Central memory CD8-positive, alpha-beta T cell (primary cell): ENCODE measurements around the gene KAZN.
A peak's percentile ranks its signal among the peaks of the same experiment; 100 is the strongest.

Experiments
- ATAC-seq: fragments of 150-1000 bp; cut with Tn5 transposase; replicated peaks from 2 replicates; pipeline ENCODE4 v1.10.0; 2022; ENCODE audit warnings: mild to moderate bottlenecking, moderate FRiP score, moderate number of reproducible peaks; ENCODE audit not compliant: poor library complexity, severe bottlenecking; ENCODE audit errors: extremely low read depth
- DNase-seq, 2 donors: peaks; one replicate each; pipeline ENCODE4 v3.0.0; 2021; ENCODE audit warnings: low spot score in 2 of 2
- H3K27ac Mint-ChIP-seq: one replicate; pipeline ENCODE4 v1.8.0; 2022; ENCODE audit warnings: low read depth, mild to moderate bottlenecking, moderate library complexity, mixed read lengths
- H3K27me3 Mint-ChIP-seq: one replicate; pipeline ENCODE4 v1.8.0; 2022; ENCODE audit warnings: mixed read lengths
- H3K36me3 Mint-ChIP-seq: one replicate; pipeline ENCODE4 v1.8.0; 2022; ENCODE audit warnings: mild to moderate bottlenecking, moderate library complexity, mixed read lengths; ENCODE audit not compliant: insufficient read depth
- H3K4me1 Mint-ChIP-seq: one replicate; pipeline ENCODE4 v1.8.0; 2022; ENCODE audit warnings: mixed read lengths
- H3K4me3 Mint-ChIP-seq: one replicate; pipeline ENCODE4 v1.8.0; 2022; ENCODE audit warnings: mild to moderate bottlenecking, moderate library complexity, mixed read lengths
- H3K9me3 Mint-ChIP-seq: one replicate; pipeline ENCODE4 v1.8.0; 2022; ENCODE audit warnings: mixed read lengths

KAZN gene

DNA sequence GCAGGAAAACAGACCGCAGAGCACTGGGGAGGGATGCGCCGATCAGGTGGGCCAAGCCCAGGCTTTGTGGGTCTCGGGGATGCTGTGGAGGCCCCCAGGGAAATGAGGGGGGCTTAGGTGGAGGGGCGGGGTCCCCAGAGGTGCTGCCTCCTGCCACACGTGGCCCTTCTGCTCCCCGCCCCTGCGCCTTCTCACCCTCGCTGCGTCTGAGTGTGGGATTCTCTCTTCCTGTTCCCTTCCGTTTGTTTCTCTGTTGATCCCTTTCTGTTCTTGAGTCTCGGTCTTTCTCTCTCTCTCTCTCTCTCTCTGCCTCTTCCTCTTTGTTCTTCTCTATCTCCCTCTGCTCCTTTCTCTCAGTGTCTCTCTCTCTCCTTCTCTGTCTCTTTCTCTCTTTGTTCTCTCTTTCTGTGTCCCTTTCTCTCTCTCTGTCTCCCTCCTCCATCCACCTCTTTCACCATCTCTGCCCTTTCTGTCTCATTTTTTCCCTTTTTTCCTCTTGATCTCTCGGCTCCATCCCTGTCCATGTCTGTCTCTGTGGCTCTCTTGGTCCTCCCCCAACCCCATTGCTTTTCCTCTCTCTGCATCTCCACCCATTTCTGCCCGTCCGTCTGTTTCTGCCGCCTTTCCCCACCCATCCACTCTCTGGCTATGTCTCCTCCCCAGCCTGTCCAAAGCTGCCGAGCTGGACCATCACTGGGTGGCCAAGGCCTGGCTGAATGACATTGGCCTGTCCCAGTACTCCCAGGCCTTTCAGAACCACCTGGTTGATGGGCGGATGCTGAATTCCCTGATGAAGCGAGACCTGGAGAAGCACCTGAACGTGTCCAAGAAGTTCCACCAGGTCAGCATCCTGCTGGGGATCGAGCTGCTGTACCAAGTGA lies 502.6 kb downstream of the KAZN start:
- no peaks in the 10 kb centered on the region for H3K9me3 Mint-ChIP-seq
- DNase-seq (no peak), ATAC-seq (no peak)
- H3K36me3 Mint-ChIP-seq: peaks cover 6% of the 10 kb centered on the region
- peaks cover 18% of the 10 kb centered on the region for H3K4me1 Mint-ChIP-seq
- H3K27me3 Mint-ChIP-seq: peaks cover 38% of the 10 kb centered on the region
- H3K27ac Mint-ChIP-seq: peak overlapping the region; percentile 27
- no peak overlapping the region for H3K4me3 Mint-ChIP-seq

DNA sequence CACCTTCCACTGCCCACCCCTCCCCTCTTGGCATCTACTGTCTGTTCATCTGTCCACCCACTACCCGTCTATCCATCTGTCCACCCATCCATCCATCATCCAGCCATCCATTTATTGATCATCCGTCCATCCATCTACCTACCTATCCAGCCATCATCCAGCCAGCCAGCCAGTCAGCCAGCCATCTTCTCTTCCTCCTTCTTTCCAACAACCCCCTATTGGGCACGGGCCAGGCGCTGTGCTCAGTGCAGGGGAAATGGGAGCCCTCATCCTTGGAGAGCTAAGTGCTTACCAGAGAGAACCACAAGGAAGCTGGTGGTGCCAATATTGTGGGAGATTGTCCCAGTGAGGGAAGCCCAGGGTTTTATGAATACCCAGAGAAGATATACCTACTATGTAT lies 503.3 kb downstream of the KAZN start:
- Mint-ChIP-seq H3K4me1 (peaks cover 18% of the 10 kb centered on the region), H3K4me3 (no peak overlapping the region), H3K27me3 (peaks cover 38% of the 10 kb centered on the region), H3K9me3 (no peaks in the 10 kb centered on the region), H3K27ac (no peak overlapping the region), H3K36me3 (peaks cover 6% of the 10 kb centered on the region)
- no peak for DNase-seq
- no peak for ATAC-seq

DNA sequence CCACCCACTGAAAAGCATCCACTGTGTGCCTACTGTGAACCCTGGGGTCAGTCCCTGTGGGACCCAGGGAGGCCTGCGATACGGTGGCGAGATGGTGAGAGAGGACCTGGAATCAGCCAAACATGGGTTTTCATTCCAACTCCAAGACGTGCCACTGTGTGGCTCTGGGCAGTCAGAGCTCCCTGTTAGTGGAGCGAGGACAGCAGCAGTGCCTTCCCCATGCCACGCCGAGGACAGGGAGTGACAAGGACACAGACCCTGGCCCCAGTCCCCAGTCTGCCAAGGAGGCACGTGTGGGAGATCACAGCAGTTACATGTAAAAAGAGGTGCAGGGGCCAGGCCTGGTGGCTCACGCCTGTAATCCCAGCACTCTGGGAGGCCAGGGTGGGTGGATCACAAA lies 504.2 kb downstream of the KAZN start:
- Mint-ChIP-seq H3K36me3 (peaks cover 6% of the 10 kb centered on the region), H3K27ac (no peak overlapping the region), H3K4me3 (no peak overlapping the region), H3K4me1 (peaks cover 18% of the 10 kb centered on the region), H3K27me3 (peaks cover 38% of the 10 kb centered on the region), H3K9me3 (no peaks in the 10 kb centered on the region)
- ATAC-seq (no peak), DNase-seq (no peak)

DNA sequence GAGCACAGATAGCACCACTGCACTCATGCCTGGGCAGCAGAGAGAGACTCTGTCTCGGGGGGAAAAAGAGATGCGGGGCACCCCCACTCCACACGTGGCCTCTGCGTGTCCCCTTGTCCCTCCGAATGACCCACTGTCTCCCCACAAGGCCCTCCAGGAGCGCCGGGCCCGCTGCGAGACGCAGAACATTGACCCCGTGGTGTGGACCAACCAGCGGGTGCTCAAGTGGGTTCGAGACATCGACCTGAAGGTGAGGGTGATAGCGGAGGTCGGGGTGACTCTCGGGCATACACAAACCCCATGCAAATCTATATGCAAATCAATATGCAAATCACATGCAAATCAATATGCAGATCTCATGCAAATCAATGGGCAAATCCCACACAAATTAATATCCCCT lies 504.7 kb downstream of the KAZN start:
- H3K9me3 Mint-ChIP-seq: no peaks in the 10 kb centered on the region
- H3K27me3 Mint-ChIP-seq: peaks cover 38% of the 10 kb centered on the region
- DNase-seq: no peak
- H3K36me3 Mint-ChIP-seq: peaks cover 6% of the 10 kb centered on the region
- H3K4me1 Mint-ChIP-seq: peaks cover 18% of the 10 kb centered on the region
- ATAC-seq: no peak
- no peak overlapping the region for H3K27ac Mint-ChIP-seq
- no peak overlapping the region for H3K4me3 Mint-ChIP-seq

DNA sequence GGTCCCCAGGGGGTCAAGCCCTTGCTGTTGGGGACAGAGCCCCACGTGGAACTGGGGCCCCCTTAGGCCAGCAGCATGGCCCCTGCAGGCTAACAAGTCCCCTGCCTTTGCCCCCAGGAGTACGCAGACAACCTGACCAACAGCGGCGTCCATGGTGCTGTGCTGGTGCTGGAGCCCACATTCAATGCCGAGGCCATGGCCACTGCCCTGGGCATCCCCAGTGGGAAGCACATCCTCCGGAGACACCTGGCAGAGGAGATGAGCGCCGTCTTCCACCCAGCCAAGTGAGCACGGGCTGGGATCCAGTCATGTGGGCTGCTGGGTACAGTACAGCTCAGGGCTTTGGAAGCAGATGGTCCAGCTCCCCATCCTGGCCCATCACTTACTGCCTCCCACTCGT lies 505.4 kb downstream of the KAZN start:
- DNase-seq: no peak
- H3K27me3 Mint-ChIP-seq: peaks cover 34% of the 10 kb centered on the region
- no peak overlapping the region for H3K27ac Mint-ChIP-seq
- H3K4me1 Mint-ChIP-seq: peaks cover 18% of the 10 kb centered on the region
- H3K9me3 Mint-ChIP-seq: no peaks in the 10 kb centered on the region
- H3K4me3 Mint-ChIP-seq: no peak overlapping the region
- H3K36me3 Mint-ChIP-seq: peaks cover 6% of the 10 kb centered on the region
- ATAC-seq: no peak

DNA sequence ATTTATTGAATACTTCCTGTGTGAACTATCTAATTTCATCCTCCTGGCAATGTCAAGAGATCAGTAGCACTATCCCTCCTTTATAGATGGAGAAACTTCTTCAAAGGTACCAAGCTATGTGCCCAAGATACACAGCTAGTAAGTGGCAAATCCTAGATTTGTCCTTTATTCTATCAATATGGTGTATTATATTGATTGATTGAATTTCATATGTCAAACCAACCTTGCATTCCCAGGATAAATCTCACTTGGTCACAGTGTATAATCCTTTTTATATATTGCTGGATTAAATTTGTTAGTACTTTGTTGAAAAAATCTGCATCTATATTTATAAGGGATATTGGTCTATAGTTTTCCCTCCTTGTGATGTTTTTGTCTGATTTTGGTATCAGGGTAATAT lies 506.3 kb downstream of the KAZN start:
- H3K36me3 Mint-ChIP-seq: peaks cover 6% of the 10 kb centered on the region
- H3K27ac Mint-ChIP-seq: no peak overlapping the region
- DNase-seq: no peak
- H3K27me3 Mint-ChIP-seq: peaks cover 25% of the 10 kb centered on the region
- H3K4me3 Mint-ChIP-seq: no peak overlapping the region
- no peak for ATAC-seq
- H3K4me1 Mint-ChIP-seq: peaks cover 16% of the 10 kb centered on the region
- H3K9me3 Mint-ChIP-seq: no peaks in the 10 kb centered on the region

DNA sequence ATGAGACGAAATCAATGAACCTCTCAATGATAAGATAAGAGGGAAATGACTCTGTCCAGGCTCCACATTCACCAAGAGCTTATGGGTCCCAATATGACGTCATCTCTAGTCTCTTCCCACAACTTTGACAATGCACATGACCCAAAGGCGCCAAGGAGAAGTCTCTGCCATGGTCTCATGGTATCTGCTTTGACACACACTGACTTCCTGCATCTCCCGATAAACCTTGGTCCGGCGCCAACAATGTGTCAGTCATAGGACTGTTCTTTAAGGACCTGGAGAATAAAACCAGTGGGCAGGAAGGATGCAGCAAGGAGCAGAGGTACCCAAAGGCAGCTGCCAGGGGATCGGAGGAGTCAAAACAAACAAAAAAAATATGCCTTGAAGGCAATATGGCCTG lies 508.1 kb downstream of the KAZN start:
- no peak overlapping the region for H3K27ac Mint-ChIP-seq
- H3K36me3 Mint-ChIP-seq: peaks cover 2% of the 10 kb centered on the region

DNA sequence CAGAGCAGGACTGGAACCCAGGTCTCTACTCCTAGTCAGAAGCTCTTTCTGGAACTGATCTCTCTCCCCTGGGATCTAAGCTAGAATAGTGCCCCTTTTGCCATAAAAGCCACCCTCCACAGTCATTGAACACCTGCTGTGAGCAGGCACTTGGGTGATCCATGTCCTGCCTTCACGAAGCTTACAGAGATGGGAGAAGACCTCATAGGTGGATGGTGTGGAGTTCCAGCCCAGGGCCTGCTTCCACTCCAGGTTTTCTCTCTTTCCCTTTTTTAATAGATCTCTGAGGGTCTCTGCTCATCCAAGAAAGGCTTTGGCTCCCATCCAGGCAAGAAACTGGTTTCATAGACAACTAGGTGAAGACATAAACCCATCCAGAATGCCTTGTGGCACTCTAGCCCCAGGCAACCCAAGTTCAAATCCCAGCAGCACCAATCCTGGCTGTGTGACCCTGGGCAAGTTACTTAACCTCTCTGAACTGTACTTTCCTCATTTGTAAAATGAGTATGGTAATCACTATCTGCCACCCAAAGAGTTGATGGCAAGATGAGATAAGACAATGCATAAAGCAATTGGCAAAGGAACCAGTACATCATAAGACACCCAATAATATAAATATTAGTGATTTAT lies 508.7 kb downstream of the KAZN start:
- ATAC-seq (no peak), DNase-seq (no peak)
- Mint-ChIP-seq H3K36me3 (no peaks in the 10 kb centered on the region), H3K27me3 (peaks cover 1% of the 10 kb centered on the region), H3K4me1 (no peaks in the 10 kb centered on the region), H3K27ac (no peak overlapping the region), H3K4me3 (no peak overlapping the region), H3K9me3 (no peaks in the 10 kb centered on the region)

More for the DNA sequence above, 508.1 kb downstream of the KAZN start:
- DNase-seq (no peak), ATAC-seq (no peak)
- Mint-ChIP-seq H3K27me3 (peaks cover 7% of the 10 kb centered on the region), H3K9me3 (no peaks in the 10 kb centered on the region), H3K4me1 (no peaks in the 10 kb centered on the region), H3K4me3 (no peak overlapping the region)

DNA sequence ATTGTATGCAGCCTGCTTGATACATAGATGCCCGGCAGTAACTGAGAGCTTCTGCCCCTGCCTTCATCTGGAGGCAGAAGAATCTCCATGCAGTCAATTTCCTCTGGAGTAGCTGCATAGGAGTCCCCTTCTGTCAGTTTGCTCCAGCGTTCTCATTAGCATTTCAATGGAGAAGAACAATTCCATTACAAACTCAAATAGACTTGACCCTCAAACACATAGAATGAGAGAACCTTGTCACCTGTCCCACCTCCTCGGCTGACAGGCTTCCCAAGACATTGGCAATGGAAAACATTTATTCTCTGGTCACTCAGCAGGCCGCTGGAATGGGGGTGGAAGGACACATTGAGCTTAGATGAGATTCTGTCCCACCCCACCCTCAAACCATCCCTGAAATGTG lies 509.4 kb downstream of the KAZN start:
- H3K27ac Mint-ChIP-seq: no peak overlapping the region
- no peaks in the 10 kb centered on the region for H3K9me3 Mint-ChIP-seq
- no peak for ATAC-seq
- no peak overlapping the region for H3K4me3 Mint-ChIP-seq
- no peaks in the 10 kb centered on the region for H3K4me1 Mint-ChIP-seq
- no peak for DNase-seq
- H3K27me3 Mint-ChIP-seq: no peaks in the 10 kb centered on the region
- H3K36me3 Mint-ChIP-seq: no peaks in the 10 kb centered on the region

DNA sequence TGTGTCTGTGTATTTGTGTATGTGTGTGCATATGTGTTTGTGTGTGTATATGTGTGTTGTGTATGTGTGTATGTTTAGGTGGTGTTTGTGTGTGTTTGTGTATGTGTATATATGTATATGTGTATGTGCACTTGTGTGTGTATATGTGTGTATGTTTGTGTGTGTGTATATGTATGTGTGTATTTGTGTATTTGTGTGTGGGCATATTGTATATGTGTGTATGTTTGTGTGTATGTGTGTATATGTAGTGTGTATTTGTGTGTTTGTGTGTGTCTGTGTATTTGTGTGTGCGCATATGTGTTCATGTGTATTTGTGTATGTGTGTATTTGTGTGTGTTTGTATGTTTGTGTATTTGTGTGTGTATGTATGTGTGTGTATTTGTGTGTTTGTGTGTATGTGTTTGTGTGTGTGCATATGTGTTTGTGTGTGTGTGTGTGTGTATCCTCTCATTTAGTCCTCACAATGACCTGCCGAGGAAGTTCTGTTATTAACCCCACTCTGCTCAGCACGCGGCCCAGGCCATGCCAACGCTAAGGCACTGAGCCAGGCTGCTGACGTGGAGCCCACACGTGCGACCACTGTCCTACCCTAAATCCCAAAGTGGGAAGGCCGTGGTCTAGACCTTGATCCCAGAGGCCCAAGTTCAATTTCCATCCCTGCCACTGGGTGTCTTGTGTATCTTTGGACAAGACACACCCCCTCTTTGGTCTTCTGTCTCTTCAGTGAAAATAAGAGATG lies 511.8 kb downstream of the KAZN start:
- ATAC-seq (no peak), DNase-seq (no peak)
- no peaks in the 10 kb centered on the region for H3K27me3 Mint-ChIP-seq
- H3K9me3 Mint-ChIP-seq: no peaks in the 10 kb centered on the region
- no peak overlapping the region for H3K4me3 Mint-ChIP-seq
- no peak overlapping the region for H3K27ac Mint-ChIP-seq
- H3K36me3 Mint-ChIP-seq: no peaks in the 10 kb centered on the region
- no peaks in the 10 kb centered on the region for H3K4me1 Mint-ChIP-seq

DNA sequence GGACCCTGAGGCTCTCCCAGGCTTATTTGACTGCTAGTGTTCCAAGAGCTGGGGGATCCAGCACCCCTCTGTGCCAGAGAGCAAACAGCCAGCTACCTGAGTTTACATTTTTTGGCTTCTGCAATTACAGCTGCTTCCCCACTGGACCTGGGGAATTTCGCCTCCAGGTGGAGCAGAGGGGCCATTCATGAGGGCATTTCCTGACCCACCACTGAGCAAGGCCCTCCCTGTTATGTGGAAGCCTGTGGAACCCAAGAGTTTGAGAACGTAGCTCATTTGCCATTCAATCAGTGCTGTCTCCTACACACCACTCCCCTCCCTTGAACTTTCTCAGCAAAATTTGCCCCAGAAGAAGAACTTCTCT lies 512.4 kb downstream of the KAZN start:
- no peaks in the 10 kb centered on the region for H3K27me3 Mint-ChIP-seq
- ATAC-seq (no peak), DNase-seq (no peak)
- no peak overlapping the region for H3K4me3 Mint-ChIP-seq
- no peaks in the 10 kb centered on the region for H3K4me1 Mint-ChIP-seq
- no peaks in the 10 kb centered on the region for H3K9me3 Mint-ChIP-seq
- no peaks in the 10 kb centered on the region for H3K36me3 Mint-ChIP-seq
- no peak overlapping the region for H3K27ac Mint-ChIP-seq

DNA sequence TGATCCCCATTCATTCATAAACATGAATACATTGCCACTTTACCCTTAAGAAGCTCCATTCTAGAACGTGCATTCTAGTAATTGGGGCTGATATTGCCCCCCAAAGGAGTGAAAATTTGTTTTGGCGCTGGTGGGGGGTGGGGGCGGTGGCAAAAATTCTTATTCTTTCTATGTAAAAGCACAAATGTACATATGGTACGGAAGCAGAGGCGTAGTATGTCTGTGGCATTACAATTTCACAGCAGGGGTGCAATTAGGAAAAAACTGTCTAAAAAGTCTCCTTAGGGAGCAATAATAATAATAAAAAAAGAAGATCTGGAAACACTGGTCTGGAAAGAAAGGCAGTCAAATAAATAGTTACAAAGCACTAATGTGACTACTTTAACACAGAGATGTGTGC lies 514.7 kb downstream of the KAZN start:
- DNase-seq (no peak), ATAC-seq (no peak)
- Mint-ChIP-seq H3K4me3 (no peak overlapping the region), H3K27ac (no peak overlapping the region), H3K9me3 (no peaks in the 10 kb centered on the region), H3K36me3 (no peaks in the 10 kb centered on the region), H3K4me1 (no peaks in the 10 kb centered on the region), H3K27me3 (peaks cover 9% of the 10 kb centered on the region)

DNA sequence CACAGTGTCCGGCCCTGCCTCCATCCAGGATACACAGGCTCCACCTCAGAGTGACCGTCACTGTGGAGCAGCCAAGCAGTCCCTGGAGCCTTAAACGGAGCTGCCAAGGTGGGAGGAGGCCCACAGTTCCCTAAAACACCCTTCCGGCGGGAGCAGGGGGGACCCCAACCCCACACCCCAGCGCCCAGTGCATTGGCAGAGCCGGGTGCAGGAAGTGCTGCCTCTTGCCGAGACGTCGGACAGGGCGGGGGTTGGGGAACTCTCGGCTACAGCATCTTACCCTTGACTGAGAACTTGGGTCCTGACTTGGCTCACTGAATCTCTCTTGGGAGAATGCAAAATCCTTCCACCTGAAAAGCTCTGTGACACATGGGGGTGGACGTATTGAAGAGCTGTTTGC lies 516.4 kb downstream of the KAZN start:
- Mint-ChIP-seq H3K36me3 (no peaks in the 10 kb centered on the region), H3K4me1 (no peaks in the 10 kb centered on the region), H3K27ac (no peak overlapping the region), H3K9me3 (no peaks in the 10 kb centered on the region), H3K27me3 (peaks cover 25% of the 10 kb centered on the region), H3K4me3 (no peak overlapping the region)
- DNase-seq (no peak), ATAC-seq (no peak)
